Hepatocyte (in vitro differentiated cells): Measurements from ENCODE around the gene SLC45A2.

ENCODE experiments used
- EZH2 ChIP-seq: fragments of 200-600 bp; sonication (generic); IDR thresholded peaks from 2 replicates; pipeline ENCODE4 v1.6.1; 2016; ENCODE audit warnings: antibody characterized with exemption, mild to moderate bottlenecking, borderline replicate concordance
- TF ChIP-seq, protein P1 (sequence below): fragments of 200-600 bp; sonication (generic); IDR thresholded peaks from 2 replicates; pipeline ENCODE4 v1.5.1; 2016; ENCODE audit warnings: antibody characterized with exemption, mild to moderate bottlenecking; ENCODE audit not compliant: poor library complexity

DNA sequence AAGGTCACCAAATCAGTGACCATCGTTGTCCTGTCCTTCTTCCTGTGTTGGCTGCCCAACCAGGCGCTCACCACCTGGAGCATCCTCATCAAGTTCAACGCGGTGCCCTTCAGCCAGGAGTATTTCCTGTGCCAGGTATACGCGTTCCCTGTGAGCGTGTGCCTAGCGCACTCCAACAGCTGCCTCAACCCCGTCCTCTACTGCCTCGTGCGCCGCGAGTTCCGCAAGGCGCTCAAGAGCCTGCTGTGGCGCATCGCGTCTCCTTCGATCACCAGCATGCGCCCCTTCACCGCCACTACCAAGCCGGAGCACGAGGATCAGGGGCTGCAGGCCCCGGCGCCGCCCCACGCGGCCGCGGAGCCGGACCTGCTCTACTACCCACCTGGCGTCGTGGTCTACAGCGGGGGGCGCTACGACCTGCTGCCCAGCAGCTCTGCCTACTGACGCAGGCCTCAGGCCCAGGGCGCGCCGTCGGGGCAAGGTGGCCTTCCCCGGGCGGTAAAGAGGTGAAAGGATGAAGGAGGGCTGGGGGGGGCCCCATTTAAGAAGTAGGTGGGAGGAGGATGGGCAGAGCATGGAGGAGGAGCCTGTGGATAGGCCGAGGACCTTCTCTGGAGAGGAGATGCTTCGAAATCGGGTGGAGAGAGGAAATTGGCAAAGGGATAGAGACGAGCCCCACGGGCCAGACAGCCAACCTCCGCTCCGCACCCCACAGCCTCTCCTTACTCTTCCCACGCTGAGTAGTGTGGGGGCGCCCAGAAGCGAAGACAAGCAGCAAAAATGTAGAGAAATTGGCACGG, 46.6 kb downstream of the SLC45A2 start:
- TF ChIP-seq, protein P1, sequence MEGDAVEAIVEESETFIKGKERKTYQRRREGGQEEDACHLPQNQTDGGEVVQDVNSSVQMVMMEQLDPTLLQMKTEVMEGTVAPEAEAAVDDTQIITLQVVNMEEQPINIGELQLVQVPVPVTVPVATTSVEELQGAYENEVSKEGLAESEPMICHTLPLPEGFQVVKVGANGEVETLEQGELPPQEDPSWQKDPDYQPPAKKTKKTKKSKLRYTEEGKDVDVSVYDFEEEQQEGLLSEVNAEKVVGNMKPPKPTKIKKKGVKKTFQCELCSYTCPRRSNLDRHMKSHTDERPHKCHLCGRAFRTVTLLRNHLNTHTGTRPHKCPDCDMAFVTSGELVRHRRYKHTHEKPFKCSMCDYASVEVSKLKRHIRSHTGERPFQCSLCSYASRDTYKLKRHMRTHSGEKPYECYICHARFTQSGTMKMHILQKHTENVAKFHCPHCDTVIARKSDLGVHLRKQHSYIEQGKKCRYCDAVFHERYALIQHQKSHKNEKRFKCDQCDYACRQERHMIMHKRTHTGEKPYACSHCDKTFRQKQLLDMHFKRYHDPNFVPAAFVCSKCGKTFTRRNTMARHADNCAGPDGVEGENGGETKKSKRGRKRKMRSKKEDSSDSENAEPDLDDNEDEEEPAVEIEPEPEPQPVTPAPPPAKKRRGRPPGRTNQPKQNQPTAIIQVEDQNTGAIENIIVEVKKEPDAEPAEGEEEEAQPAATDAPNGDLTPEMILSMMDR, result no peak
- no peak for TF ChIP-seq EZH2
